Measurements from ENCODE around the gene EEF1A1.
"Not testable (repeated sequence)": the region's sequence is repeated elsewhere in the genome, so short reads cannot be mapped to it uniquely, and the experiment has no call there.

EEF1A1 gene

GRCh38 chr6:73534628-73535027 is 13.8 kb upstream of the EEF1A1 start:
- DNase-seq: no peak

GRCh38 chr6:73532293-73532692 is 11.5 kb upstream of the EEF1A1 start:
- no peak for DNase-seq

GRCh38 chr6:73528897-73529296 is 8.1 kb upstream of the EEF1A1 start:
- DNase-seq: peak; percentile 87

- DNase-seq: no peak
Measured at GRCh38 chr6:73525546-73526330, 4.9 kb upstream of the EEF1A1 start.

GRCh38 chr6:73523434-73524123 is 2.7 kb upstream of the EEF1A1 start:
- DNase-seq: peak; percentile 92

- DNase-seq: peak; percentile 77
Measured at GRCh38 chr6:73521351-73521985, 636 bp upstream of the EEF1A1 start.

- DNase-seq: peak; percentile 80
Measured at GRCh38 chr6:73519926-73520687, 725 bp downstream of the EEF1A1 start.

- not testable (repeated sequence) for DNase-seq
Measured at GRCh38 chr6:73518982-73519881, 1.6 kb downstream of the EEF1A1 start.

- DNase-seq: not testable (repeated sequence)
Measured at GRCh38 chr6:73518100-73518981, 2.5 kb downstream of the EEF1A1 start.

GRCh38 chr6:73516514-73517489 is 4.0 kb downstream of the EEF1A1 start:
- peak; percentile 46 for DNase-seq

- DNase-seq: peak; percentile 66
Measured at GRCh38 chr6:73515204-73515655, 5.6 kb downstream of the EEF1A1 start.

- DNase-seq: peak; percentile 63
Measured at GRCh38 chr6:73514746-73515110, 6.1 kb downstream of the EEF1A1 start.

GRCh38 chr6:73513496-73513854 is 7.4 kb downstream of the EEF1A1 start:
- no peak for DNase-seq

- DNase-seq: no peak
Measured at GRCh38 chr6:73511796-73512195, 9.0 kb downstream of the EEF1A1 start.

GRCh38 chr6:73509851-73510250 is 11.0 kb downstream of the EEF1A1 start:
- DNase-seq: no peak

- no peak for DNase-seq
Measured at GRCh38 chr6:73508776-73509175, 12.1 kb downstream of the EEF1A1 start.

- DNase-seq: no peak
Measured at GRCh38 chr6:73506246-73506645, 14.6 kb downstream of the EEF1A1 start.

GRCh38 chr6:73505705-73506104 is 15.1 kb downstream of the EEF1A1 start:
- not testable (repeated sequence) for DNase-seq

GRCh38 chr6:73505142-73505541 is 15.7 kb downstream of the EEF1A1 start:
- no peak for DNase-seq

- no peak for DNase-seq
Measured at GRCh38 chr6:73504160-73504559, 16.7 kb downstream of the EEF1A1 start.
